ENCODE data around the gene VKORC1.

The VKORC1 gene

DNA sequence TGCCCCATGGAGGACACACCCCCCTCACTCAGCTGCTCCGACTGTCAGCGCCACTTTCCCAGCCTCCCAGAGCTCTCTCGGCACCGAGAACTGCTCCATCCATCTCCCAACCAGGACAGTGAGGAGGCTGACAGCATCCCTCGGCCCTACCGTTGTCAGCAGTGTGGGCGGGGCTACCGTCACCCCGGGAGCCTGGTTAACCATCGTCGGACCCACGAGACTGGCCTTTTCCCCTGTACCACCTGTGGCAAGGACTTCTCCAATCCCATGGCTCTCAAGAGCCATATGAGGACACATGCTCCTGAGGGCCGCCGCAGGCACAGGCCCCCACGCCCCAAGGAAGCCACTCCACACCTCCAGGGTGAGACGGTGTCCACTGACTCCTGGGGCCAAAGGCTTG, 18.3 kb downstream of the VKORC1 start:
- TF ChIP-seq, protein P1, sequence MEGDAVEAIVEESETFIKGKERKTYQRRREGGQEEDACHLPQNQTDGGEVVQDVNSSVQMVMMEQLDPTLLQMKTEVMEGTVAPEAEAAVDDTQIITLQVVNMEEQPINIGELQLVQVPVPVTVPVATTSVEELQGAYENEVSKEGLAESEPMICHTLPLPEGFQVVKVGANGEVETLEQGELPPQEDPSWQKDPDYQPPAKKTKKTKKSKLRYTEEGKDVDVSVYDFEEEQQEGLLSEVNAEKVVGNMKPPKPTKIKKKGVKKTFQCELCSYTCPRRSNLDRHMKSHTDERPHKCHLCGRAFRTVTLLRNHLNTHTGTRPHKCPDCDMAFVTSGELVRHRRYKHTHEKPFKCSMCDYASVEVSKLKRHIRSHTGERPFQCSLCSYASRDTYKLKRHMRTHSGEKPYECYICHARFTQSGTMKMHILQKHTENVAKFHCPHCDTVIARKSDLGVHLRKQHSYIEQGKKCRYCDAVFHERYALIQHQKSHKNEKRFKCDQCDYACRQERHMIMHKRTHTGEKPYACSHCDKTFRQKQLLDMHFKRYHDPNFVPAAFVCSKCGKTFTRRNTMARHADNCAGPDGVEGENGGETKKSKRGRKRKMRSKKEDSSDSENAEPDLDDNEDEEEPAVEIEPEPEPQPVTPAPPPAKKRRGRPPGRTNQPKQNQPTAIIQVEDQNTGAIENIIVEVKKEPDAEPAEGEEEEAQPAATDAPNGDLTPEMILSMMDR (conservative IDR thresholded peaks at IDR 0.05; ENCODE audit: low read length), result no peak
- no peak overlapping the region for H3K4me3 ChIP-seq (ENCODE audit: low read length)
- no peak for DNase-seq (ENCODE audit: low read depth)

DNA sequence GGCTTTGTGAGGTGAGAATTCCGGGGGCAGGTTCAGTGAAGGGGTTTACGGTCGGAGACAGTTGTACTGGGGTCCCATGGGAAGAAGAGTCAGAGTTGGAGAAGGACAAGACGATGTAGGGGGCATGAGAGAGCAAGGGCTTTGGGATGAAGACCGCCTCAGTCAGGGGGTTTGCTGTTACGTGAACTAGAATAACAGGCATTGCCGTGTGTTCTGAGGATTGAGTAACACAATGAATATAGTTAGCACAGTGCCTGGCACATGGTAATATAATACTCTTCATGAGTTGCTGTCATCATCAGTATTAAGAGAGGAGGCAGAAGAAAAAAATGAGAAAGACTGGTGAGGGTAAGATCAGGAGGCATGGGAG, 19.8 kb downstream of the VKORC1 start:
- TF ChIP-seq, protein P1 (conservative IDR thresholded peaks at IDR 0.05; ENCODE audit: low read length), result peak; percentile 20; the same call in 1 of the 2 replicates
- H3K4me3 ChIP-seq (ENCODE audit: low read length), result peak overlapping the region; percentile 99
- no peak for DNase-seq (ENCODE audit: low read depth)

DNA sequence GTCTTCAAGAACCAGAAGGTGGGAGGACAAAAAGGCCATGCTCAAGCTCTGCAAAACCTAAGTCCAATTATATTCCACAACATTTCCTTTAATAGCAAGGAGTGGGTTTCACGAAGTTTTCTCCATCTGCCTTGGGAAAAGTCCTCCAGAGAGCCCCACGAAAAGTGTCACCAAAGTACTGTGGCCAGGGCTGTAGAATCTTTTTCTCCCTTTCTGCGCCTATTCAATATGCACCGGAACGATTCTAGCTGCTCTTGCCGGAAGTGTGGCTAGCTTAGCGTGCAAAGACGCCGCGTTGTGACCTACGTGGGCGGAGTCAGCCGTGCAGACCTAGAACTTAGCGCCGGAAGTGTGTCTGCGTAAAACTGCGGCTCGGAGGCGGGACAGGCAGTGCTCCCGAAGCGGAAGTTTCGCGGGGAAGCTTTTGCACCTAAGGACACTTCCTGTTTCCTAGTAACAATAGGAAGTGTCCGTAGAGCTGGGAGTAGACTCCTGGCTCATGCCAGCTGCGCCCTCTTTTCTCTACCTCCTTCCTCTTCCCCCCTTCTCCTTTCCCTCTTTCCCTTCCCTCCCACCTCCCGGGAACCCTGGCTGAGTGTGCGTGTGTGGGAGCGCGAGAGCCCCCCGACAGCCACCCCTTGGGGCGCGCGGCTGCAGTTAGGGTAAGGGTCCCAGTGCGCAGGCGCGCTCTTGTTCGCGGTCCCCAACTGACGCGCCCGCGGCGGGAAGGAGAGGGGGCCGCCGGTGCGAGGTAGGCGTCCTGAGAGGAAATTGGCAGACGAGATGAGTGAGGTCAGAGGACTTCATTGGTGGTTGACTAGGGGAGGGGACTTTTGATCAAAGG, 20.4 kb downstream of the VKORC1 start, which contains the start of the genes ZNF646 and ZNF668:
Gene ZNF646, plus strand, starts transcription at position 453 of the 844 bp plus-strand sequence. CDS start 1,903 bp downstream, outside the sequence.
Gene ZNF668, minus strand, starts transcription at position 271 of the 844 bp plus-strand sequence. CDS start 9,781 bp downstream, outside the sequence.
- peak; percentile 99 for DNase-seq (ENCODE audit: low read depth)
- H3K4me3 ChIP-seq (ENCODE audit: low read length), result peak within 1 kb of the TSS; percentile 99
- TF ChIP-seq, protein P1 (conservative IDR thresholded peaks at IDR 0.05; ENCODE audit: low read length), result no peak

DNA sequence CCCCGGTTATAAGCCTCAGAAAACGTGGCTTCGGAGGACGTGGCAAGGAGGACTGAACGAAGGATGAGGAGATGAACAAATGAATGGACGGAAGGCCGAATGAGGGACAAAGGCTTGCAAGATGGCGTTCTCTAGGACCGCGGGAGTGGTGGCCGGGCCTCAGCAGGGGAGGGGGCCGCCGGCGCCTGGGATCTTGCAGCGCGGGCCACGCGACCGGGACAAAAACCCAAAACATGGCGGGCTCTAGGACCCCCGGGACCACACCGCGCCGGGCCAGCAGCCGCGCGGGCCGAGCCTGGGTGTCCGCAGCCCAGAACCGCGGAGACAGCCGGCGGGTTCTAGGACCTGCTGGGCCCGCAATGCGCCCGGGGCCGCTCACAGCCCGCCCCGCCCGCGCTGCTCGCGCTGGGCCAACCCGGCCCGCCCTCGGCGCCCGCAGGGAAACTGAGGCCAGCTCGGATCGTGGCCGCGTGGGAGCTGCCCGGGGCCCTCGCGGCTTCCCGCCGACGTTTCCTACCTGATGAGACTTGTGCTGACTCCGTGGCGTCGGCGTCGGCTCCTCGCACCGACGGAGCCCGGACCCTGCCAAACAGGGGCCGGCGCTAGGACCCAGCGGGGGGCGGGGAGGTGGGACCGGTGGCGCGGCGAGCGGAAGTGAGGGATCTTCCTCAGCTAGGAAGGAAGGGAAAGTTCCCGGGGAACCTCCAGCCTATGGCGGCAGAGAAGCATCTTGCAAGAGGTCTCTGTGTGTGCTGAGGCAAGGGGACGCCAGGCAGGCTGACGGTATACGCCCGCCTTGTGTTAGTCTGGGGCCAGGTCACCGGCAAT, 21.2 kb downstream of the VKORC1 start:
- peak overlapping the region; percentile 99 for H3K4me3 ChIP-seq (ENCODE audit: low read length)
- DNase-seq (ENCODE audit: low read depth), result peak; percentile 90
- TF ChIP-seq, protein P1 (conservative IDR thresholded peaks at IDR 0.05; ENCODE audit: low read length), result no peak

DNA sequence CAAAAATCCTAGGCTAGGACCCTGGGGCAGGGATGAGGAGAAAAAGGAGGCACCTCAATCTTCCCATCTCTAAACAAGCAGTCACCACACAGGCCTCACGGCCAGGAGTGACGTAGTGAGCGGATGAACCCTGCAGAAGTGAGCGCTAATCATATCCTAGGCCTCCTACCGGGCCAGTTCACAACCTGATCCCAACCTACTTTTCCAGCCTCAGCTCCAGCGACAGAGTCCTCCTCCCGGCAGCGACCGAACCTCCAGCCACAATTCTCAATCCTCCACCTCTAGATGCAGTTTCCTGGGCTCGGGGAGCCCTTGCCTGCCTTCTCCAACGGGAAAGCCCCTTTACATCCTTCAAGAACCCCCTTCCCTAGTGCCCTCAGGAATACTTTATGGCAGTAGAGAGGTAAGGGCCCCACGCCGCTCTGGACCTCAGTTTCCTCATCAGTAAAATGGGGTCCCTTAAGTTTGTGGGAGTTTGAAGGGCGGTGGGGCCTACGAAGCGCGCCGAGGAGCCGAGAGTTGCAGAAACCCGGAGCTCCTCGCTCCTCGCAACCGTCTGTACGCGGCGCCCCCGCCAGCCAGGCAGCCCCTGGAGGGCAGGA, 22.0 kb downstream of the VKORC1 start:
- H3K4me3 ChIP-seq (ENCODE audit: low read length), result peak overlapping the region; percentile 99
- peak; percentile 41 for DNase-seq (ENCODE audit: low read depth)
- TF ChIP-seq, protein P1 (conservative IDR thresholded peaks at IDR 0.05; ENCODE audit: low read length), result peak; percentile 12

DNA sequence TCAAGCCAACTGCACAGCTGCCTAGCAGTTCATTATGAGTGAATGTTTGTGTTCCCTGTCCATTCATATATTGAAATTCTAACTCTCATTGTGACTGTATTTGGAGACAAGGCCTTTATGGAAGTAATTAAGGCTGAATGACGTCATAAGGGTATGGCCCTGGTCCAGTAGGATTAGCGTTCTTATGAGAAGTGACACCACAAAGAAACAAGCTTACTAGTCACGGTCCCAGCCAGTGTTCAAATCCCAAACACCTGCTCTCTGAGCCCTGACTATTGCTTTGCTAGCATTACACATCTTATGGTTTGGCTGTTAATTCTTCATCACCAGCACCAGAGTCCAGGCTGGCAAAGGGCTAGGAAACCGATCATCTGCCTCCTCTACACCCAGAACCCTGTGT, 22.7 kb downstream of the VKORC1 start:
- H3K4me3 ChIP-seq (ENCODE audit: low read length), result peak overlapping the region; percentile 99
- DNase-seq (ENCODE audit: low read depth), result peak; percentile 94

More for the DNA sequence above, 22.7 kb downstream of the VKORC1 start:
- TF ChIP-seq, protein P1 (conservative IDR thresholded peaks at IDR 0.05; ENCODE audit: low read length), result no peak
